ENCODE measurements around the gene MBD1. TPM values are rescaled to one million over a fixed set of nuclear protein-coding genes. Genes with fewer than 3 reads are reported as not detected.

Gene MBD1, protein sequence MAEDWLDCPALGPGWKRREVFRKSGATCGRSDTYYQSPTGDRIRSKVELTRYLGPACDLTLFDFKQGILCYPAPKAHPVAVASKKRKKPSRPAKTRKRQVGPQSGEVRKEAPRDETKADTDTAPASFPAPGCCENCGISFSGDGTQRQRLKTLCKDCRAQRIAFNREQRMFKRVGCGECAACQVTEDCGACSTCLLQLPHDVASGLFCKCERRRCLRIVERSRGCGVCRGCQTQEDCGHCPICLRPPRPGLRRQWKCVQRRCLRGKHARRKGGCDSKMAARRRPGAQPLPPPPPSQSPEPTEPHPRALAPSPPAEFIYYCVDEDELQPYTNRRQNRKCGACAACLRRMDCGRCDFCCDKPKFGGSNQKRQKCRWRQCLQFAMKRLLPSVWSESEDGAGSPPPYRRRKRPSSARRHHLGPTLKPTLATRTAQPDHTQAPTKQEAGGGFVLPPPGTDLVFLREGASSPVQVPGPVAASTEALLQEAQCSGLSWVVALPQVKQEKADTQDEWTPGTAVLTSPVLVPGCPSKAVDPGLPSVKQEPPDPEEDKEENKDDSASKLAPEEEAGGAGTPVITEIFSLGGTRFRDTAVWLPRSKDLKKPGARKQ
- 38.8 and 53.1 TPM in 2 replicates for total RNA-seq
- 53.0 and 54.2 TPM in 2 replicates for polyA plus RNA-seq

DNA sequence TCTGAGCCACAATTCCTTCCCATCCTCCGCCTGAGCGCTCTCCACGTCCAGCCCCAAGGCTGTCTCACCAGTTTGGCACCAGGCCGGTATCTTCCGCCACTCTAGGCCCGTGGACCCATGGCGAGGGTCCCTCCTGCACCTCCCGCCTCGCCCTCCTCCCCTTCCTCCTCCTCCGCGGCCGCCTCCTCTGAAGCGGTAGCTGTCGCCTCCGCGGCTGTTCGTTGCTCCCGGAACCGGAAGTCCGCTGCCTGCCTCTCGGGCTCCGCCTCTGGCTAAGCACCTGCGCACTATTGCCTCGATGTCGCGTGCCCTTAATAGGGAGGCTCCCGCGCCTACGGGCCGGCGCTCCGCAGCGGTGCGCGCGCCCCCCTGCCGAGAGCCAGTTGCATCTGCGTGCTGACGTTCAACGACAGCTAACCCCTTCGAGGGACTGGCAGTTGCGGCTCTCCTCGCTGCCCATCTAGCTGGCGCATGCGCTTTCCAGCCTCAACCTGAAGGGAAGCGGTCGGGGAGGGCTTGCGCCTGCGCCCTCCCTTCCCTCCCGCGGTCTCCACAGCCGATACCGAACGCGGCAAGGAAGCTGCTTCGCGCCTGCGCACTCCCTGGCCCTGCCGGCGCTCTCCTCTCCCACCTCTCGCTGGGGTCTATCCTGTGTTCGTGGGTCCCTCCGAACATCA lies at the start of gene MBD1:
TSS of gene MBD1 (minus strand) at position 229 of the 677 bp plus-strand sequence. CDS start 1,531 bp downstream, outside the sequence.
- no peaks in the 10 kb centered on the region for H3K9me3 ChIP-seq (ENCODE audit: low read depth)
- peak; percentile 99 for DNase-seq (ENCODE audit: low spot score)
- WGBS (ENCODE audit: low lambda C conversion rate, missing lambda C conversion rate) = under 1% methylated on average over 53 of the region's 63 CpGs
- peaks cover 6% of the 10 kb centered on the region for H4K20me1 ChIP-seq (ENCODE audit: insufficient read depth, poor library complexity, severe bottlenecking)
- H3K9me2 ChIP-seq (replicated peaks; ENCODE audit: insufficient read depth) = no peaks in the 10 kb centered on the region
- peaks cover 34% of the 10 kb centered on the region for H3K79me2 ChIP-seq
- H3K27me3 ChIP-seq = no peaks in the 10 kb centered on the region
- peak within 1 kb of the TSS; percentile 91 for H3K4me3 ChIP-seq
- H3K27ac ChIP-seq = peak within 1 kb of the TSS; percentile 93
- H3K4me1 ChIP-seq (ENCODE audit: insufficient read depth) = peaks cover 16% of the 10 kb centered on the region
- H2AFZ ChIP-seq = peak within 1 kb of the TSS; percentile 83
- TF ChIP-seq, protein P1, sequence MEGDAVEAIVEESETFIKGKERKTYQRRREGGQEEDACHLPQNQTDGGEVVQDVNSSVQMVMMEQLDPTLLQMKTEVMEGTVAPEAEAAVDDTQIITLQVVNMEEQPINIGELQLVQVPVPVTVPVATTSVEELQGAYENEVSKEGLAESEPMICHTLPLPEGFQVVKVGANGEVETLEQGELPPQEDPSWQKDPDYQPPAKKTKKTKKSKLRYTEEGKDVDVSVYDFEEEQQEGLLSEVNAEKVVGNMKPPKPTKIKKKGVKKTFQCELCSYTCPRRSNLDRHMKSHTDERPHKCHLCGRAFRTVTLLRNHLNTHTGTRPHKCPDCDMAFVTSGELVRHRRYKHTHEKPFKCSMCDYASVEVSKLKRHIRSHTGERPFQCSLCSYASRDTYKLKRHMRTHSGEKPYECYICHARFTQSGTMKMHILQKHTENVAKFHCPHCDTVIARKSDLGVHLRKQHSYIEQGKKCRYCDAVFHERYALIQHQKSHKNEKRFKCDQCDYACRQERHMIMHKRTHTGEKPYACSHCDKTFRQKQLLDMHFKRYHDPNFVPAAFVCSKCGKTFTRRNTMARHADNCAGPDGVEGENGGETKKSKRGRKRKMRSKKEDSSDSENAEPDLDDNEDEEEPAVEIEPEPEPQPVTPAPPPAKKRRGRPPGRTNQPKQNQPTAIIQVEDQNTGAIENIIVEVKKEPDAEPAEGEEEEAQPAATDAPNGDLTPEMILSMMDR (IDR thresholded peaks at IDR 0.05; ENCODE audit: poor library complexity) = peak; percentile 19
- TF ChIP-seq EZH2phosphoT487 (IDR thresholded peaks at IDR 0.05; ENCODE audit: low read depth, severe bottlenecking, unreplicated experiment) (no peak), EZH2 (IDR thresholded peaks at IDR 0.05; ENCODE audit: borderline replicate concordance) (no peak)
- H3K36me3 ChIP-seq (replicated peaks; ENCODE audit: insufficient read depth, low read depth) = no peaks in the 10 kb centered on the region
- peak within 1 kb of the TSS; percentile 88 for H3K4me2 ChIP-seq

DNA sequence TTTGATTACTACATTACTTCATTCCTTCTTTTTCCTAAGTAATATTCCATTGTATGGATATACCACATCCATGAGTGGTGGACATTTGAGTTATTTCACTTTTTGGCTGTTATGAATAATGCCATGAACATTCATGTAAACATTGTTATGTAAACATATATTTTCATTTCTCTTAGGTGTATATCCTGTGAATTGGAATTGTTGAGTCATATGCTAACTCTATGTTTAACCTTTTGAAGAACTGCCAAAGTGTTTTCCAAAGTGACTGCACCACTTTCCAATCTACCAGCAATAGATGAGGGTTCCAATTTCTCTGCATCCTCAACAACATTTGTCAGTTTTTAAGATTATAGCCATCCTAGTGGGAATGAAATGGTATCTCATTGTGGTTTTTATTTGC lies 48.9 kb upstream of the MBD1 start:
- DNase-seq (ENCODE audit: low spot score) = no peak
- Histone ChIP-seq H4K20me1 (ENCODE audit: insufficient read depth, poor library complexity, severe bottlenecking) (no peaks in the 10 kb centered on the region), H3K4me3 (no peak overlapping the region), H3K27me3 (no peaks in the 10 kb centered on the region), H3K9me2 (replicated peaks; ENCODE audit: insufficient read depth) (no peaks in the 10 kb centered on the region), H3K9me3 (ENCODE audit: low read depth) (no peaks in the 10 kb centered on the region), H2AFZ (no peak overlapping the region), H3K4me1 (ENCODE audit: insufficient read depth) (no peaks in the 10 kb centered on the region), H3K4me2 (no peak overlapping the region), H3K79me2 (no peaks in the 10 kb centered on the region), H3K27ac (no peak overlapping the region), H3K36me3 (replicated peaks; ENCODE audit: insufficient read depth, low read depth) (no peaks in the 10 kb centered on the region)
- TF ChIP-seq EZH2 (IDR thresholded peaks at IDR 0.05; ENCODE audit: borderline replicate concordance) (no peak), EZH2phosphoT487 (IDR thresholded peaks at IDR 0.05; ENCODE audit: low read depth, severe bottlenecking, unreplicated experiment) (no peak)
- TF ChIP-seq, protein P1 (IDR thresholded peaks at IDR 0.05; ENCODE audit: poor library complexity) = no peak

DNA sequence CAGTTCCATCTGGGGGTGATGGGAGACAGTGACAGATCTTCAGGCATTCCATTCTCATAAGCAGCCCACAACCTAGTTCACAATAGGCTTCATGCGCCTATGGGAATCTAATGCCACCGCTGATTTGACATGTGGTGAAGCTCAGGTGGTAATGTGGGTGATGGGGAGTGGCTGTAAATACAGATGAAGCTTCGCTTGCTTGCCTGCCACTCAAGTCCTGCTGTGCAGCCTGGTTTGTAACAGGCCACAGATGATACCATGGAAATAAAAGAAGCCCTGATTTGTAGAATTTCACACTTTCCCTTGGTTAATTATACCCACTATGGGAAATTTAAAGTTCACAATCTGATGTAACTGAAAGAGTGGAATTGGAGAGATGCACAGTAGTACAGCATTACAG lies 46.7 kb upstream of the MBD1 start:
- Histone ChIP-seq H3K4me1 (ENCODE audit: insufficient read depth) (no peaks in the 10 kb centered on the region), H3K9me3 (ENCODE audit: low read depth) (no peaks in the 10 kb centered on the region), H3K79me2 (no peaks in the 10 kb centered on the region), H3K27me3 (no peaks in the 10 kb centered on the region), H3K4me2 (no peak overlapping the region), H4K20me1 (ENCODE audit: insufficient read depth, poor library complexity, severe bottlenecking) (no peaks in the 10 kb centered on the region), H3K4me3 (no peak overlapping the region), H3K9me2 (replicated peaks; ENCODE audit: insufficient read depth) (no peaks in the 10 kb centered on the region), H3K27ac (no peak overlapping the region), H3K36me3 (replicated peaks; ENCODE audit: insufficient read depth, low read depth) (no peaks in the 10 kb centered on the region), H2AFZ (no peak overlapping the region)
- no peak for TF ChIP-seq EZH2 (IDR thresholded peaks at IDR 0.05; ENCODE audit: borderline replicate concordance)
- TF ChIP-seq, protein P1 (IDR thresholded peaks at IDR 0.05; ENCODE audit: poor library complexity) = no peak
- no peak for TF ChIP-seq EZH2phosphoT487 (IDR thresholded peaks at IDR 0.05; ENCODE audit: low read depth, severe bottlenecking, unreplicated experiment)
- WGBS (ENCODE audit: low lambda C conversion rate, missing lambda C conversion rate) = 86% methylated on average over 3 of the region's 3 CpGs
- DNase-seq (ENCODE audit: low spot score) = no peak
